ENCODE measurements around the gene SSU72.
"Not testable (repeated sequence)": the region's sequence is repeated elsewhere in the genome, so short reads cannot be mapped to it uniquely, and the experiment has no call there.

GRCh38 chr1:1522536-1522935, 52.1 kb downstream of the SSU72 start:
- not testable (repeated sequence) for TF ChIP-seq CTCF, POLR2A (IDR thresholded peaks at IDR 0.05)
